IMR-90 (cell line): ENCODE results near the gene MEIS1. TPM values are rescaled to one million over a fixed set of nuclear protein-coding genes. Genes with fewer than 3 reads are reported as not detected.
A peak's percentile ranks its signal among the peaks of the same experiment; 100 is the strongest.

ENCODE experiments used
- ATAC-seq: fragments of 200-7000 bp; cut with Tn5 transposase; 2 replicates; pipeline ENCODE4 v1.9.1; 2020; ENCODE audit warnings: low read depth, mild to moderate bottlenecking, moderate library complexity
- BruUV-seq: library from RNA; stranded (reverse); fragments of 400-500 nt; replicated peaks from 2 replicates; lab custom pipeline; 2021; lab: Mats Ljungman, UMichigan
- CTCF ChIA-PET: fragments of 300-600 bp; formaldehyde crosslinking; extraction: SDS; loops from one replicate; lab custom pipeline; 2021; ENCODE audit warnings: antibody characterized with exemption; lab: Yijun Ruan, JAX
- POLR2A ChIA-PET: fragments of 300-600 bp; sonication (Branson Sonifier 250); formaldehyde crosslinking; loops from one replicate; lab custom pipeline; 2022; ENCODE audit warnings: antibody characterized with exemption; ENCODE audit not compliant: unreplicated experiment; lab: Charles Lee
- DNase-seq: peaks from one replicate; pipeline ENCODE4 v3.0.0; 2013
- H2AFZ ChIP-seq: replicated peaks from 2 replicates; pipeline ENCODE3; 2013; ENCODE audit warnings: low read length, mild to moderate bottlenecking; ENCODE audit not compliant: poor library complexity
- H2AK5ac ChIP-seq: 2 replicates; pipeline ENCODE4 v1.6.1; 2013; ENCODE audit warnings: low read depth, low read length, inconsistent platforms
- H2AK9ac ChIP-seq: replicated peaks from 2 replicates; pipeline ENCODE3; 2013; ENCODE audit warnings: mild to moderate bottlenecking, low read depth, low read length, moderate library complexity; ENCODE audit not compliant: poor library complexity
- H2BK120ac ChIP-seq: 2 replicates; pipeline ENCODE4 v1.6.1; 2013; ENCODE audit warnings: low read depth, low read length, inconsistent platforms
- H2BK15ac ChIP-seq: 3 replicates; pipeline ENCODE4 v1.6.1; 2013; ENCODE audit warnings: low read depth, low read length, inconsistent platforms
- H2BK20ac ChIP-seq: 2 replicates; pipeline ENCODE4 v1.6.1; 2013; ENCODE audit warnings: low read depth, mild to moderate bottlenecking, inconsistent platforms, low read length, moderate library complexity
- H2BK5ac ChIP-seq: 2 replicates; pipeline ENCODE4 v1.6.1; 2013; ENCODE audit warnings: mild to moderate bottlenecking, low read depth, low read length, inconsistent platforms; ENCODE audit not compliant: poor library complexity, severe bottlenecking
- H3K14ac ChIP-seq: replicated peaks from 2 replicates; pipeline ENCODE4 v1.6.1; 2013; ENCODE audit warnings: low read depth, low read length, inconsistent platforms
- H3K18ac ChIP-seq: 2 replicates; pipeline ENCODE4 v1.6.1; 2013; ENCODE audit warnings: low read depth, low read length, control low read depth
- H3K23ac ChIP-seq: 2 replicates; pipeline ENCODE4 v1.6.1; 2013; ENCODE audit warnings: low read depth, low read length, inconsistent platforms
- H3K27ac ChIP-seq: 2 replicates; pipeline ENCODE4 v1.5.1; 2013; ENCODE audit warnings: mild to moderate bottlenecking, control low read depth, low read length; ENCODE audit not compliant: insufficient read depth
- H3K27me3 ChIP-seq: 2 replicates; pipeline ENCODE4 v1.6.1; 2013; ENCODE audit warnings: low read length; ENCODE audit not compliant: control insufficient read depth, insufficient read depth
- H3K36me3 ChIP-seq: 2 replicates; pipeline ENCODE4 v1.6.1; 2013; ENCODE audit warnings: low read length, mixed read lengths; ENCODE audit not compliant: control insufficient read depth, insufficient read depth
- H3K4ac ChIP-seq: 2 replicates; pipeline ENCODE4 v1.6.1; 2013; ENCODE audit warnings: low read depth, low read length, inconsistent platforms
- H3K4me1 ChIP-seq: 2 replicates; pipeline ENCODE4 v1.6.1; 2013; ENCODE audit warnings: low read length, mixed read lengths; ENCODE audit not compliant: control insufficient read depth, insufficient read depth
- H3K4me2 ChIP-seq: 2 replicates; pipeline ENCODE4 v1.6.1; 2013; ENCODE audit warnings: low read depth, mild to moderate bottlenecking, control low read depth, low read length, moderate library complexity
- H3K4me3 ChIP-seq: 2 replicates; pipeline ENCODE4 v1.5.1; 2013; ENCODE audit warnings: low read depth, mild to moderate bottlenecking, control low read depth, low read length, moderate library complexity; ENCODE audit not compliant: insufficient read depth
- H3K56ac ChIP-seq: 2 replicates; pipeline ENCODE4 v1.6.1; 2013; ENCODE audit warnings: low read length, inconsistent platforms; ENCODE audit not compliant: insufficient read depth; ENCODE audit errors: extremely low read depth
- H3K79me1 ChIP-seq, 2 experiments: 2 replicates each; pipeline ENCODE4 v1.6.1; 2013; ENCODE audit warnings: low read length in 2 of 2, inconsistent platforms in 1 of 2, low read depth in 1 of 2
- H3K9ac ChIP-seq: 2 replicates; pipeline ENCODE4 v1.6.1; 2013; ENCODE audit warnings: low read depth, low read length, control low read depth
- H3K9me1 ChIP-seq: 2 replicates; pipeline ENCODE4 v1.6.1; 2013; ENCODE audit warnings: low read length, inconsistent platforms; ENCODE audit not compliant: insufficient read depth
- H3K9me3 ChIP-seq: 2 replicates; pipeline ENCODE4 v1.6.1; 2013; ENCODE audit warnings: low read length; ENCODE audit not compliant: control insufficient read depth, insufficient read depth
- H4K20me1 ChIP-seq: 2 replicates; pipeline ENCODE4 v1.6.1; 2013; ENCODE audit warnings: low read length, inconsistent platforms; ENCODE audit not compliant: insufficient read depth
- H4K5ac ChIP-seq: 2 replicates; pipeline ENCODE4 v1.6.1; 2013; ENCODE audit warnings: mild to moderate bottlenecking, low read depth, low read length, control low read depth
- H4K8ac ChIP-seq, 2 experiments: 2 replicates each; pipeline ENCODE4 v1.6.1; 2013; ENCODE audit warnings: low read depth in 2 of 2, low read length in 2 of 2, control low read depth in 1 of 2, inconsistent platforms in 1 of 2
- H4K91ac ChIP-seq: 2 replicates; pipeline ENCODE4 v1.6.1; 2013; ENCODE audit warnings: low read depth, low read length, inconsistent platforms; ENCODE audit not compliant: insufficient read depth
- BHLHE40 ChIP-seq: fragments of 150-350 bp; IDR thresholded peaks from 2 replicates; pipeline ENCODE4 v1.6.1; 2016; ENCODE audit warnings: mild to moderate bottlenecking, low read depth, low read length
- CTCF ChIP-seq: conservative IDR thresholded peaks from 2 replicates; pipeline ENCODE4 v1.5.1; 2012; ENCODE audit warnings: mild to moderate bottlenecking, low read depth, low read length, improper control_type of control experiment
- ELK1 ChIP-seq: fragments of 150-350 bp; IDR thresholded peaks from 2 replicates; pipeline ENCODE4 v1.6.1; 2016; ENCODE audit warnings: low read depth, mild to moderate bottlenecking, low read length, moderate library complexity, borderline replicate concordance
- FOS ChIP-seq: fragments of 150-350 bp; IDR thresholded peaks from 2 replicates; pipeline ENCODE4 v1.6.1; 2016; ENCODE audit warnings: low read depth, low read length
- POLR2A ChIP-seq: IDR thresholded peaks from 2 replicates; pipeline ENCODE4 v1.6.1; 2012; ENCODE audit warnings: mild to moderate bottlenecking, low read depth, low read length
- RFX5 ChIP-seq: IDR thresholded peaks from 2 replicates; pipeline ENCODE4 v1.8.0; 2012; ENCODE audit warnings: low read depth, mild to moderate bottlenecking, low read length, moderate library complexity
- SMC3 ChIP-seq: fragments of 150-350 bp; IDR thresholded peaks from 2 replicates; pipeline ENCODE4 v1.6.1; 2016; ENCODE audit warnings: low read depth, mild to moderate bottlenecking, antibody characterized with exemption, low read length, moderate library complexity
- WGBS, 2 experiments: methylation state at CpG; one replicate each; pipeline versions ENCODE4 v1.1.5 to v1.1.7; 2013; ENCODE audit warnings: missing lambda C conversion rate in 2 of 2; ENCODE audit not compliant: insufficient read length in 1 of 2; ENCODE audit errors: extremely low coverage in 2 of 2; 5-methylcytosine and 5-hydroxymethylcytosine counted together
- dilution Hi-C: fragments of 300-500 bp; cut with HindIII; formaldehyde crosslinking; loops from one replicate; pipeline ENCODE4 v1.14.3; 2018; ENCODE audit warnings: low sequenced_read_pairs; ENCODE audit not compliant: unreplicated experiment
- in situ Hi-C: fragments of 300-500 bp; cut with MboI; formaldehyde crosslinking; loops from 3 replicates; pipeline ENCODE4 v1.14.3; 2019; ENCODE audit warnings: low sequenced_read_pairs, inconsistent platforms, mixed read lengths
- intact Hi-C: fragments of 100-400 bp; cut with micrococcal nuclease; formaldehyde crosslinking; loops from 2 replicates; pipeline ENCODE4 v1.10.0; 2022
- polyA plus RNA-seq, 3 experiments: library from polyadenylated mRNA; depleted of rRNA; stranded (reverse); fragments of >200 nt; gene quantifications; 2 replicates each; pipeline ENCODE4 v1.2.3, GENCODE V29; 2012; ENCODE audit warnings: low replicate concordance in 1 of 3
- total RNA-seq: library from RNA; depleted of rRNA; stranded (reverse); fragments of >200 nt; gene quantifications from 2 replicates; pipeline ENCODE4 v1.2.3, GENCODE V29; 2012

Gene MEIS1
- total and polyA plus RNA-seq, 2 of the 4 experiments (the other 2 are of a cell fraction), result 54.4 to 157 TPM

- intact Hi-C loops, result no loop called here
- no peak overlapping the region for H3K4ac ChIP-seq
- no peak overlapping the region for H3K4me3 ChIP-seq
- no peak overlapping the region for H3K18ac ChIP-seq
- no peaks in the 10 kb centered on the region for H3K27me3 ChIP-seq
- no peak for DNase-seq
- ChIA-PET CTCF (interaction anchor here (0.7 kb wide), 1 partner anchor 142 kb away, joined by 3 read pairs; no protein-coding TSS in a partner anchor), POLR2A (no interaction called here)
- 0 out of 4 replicates have a peak overlapping the region, but pooled peaks of 1 of the 2 experiments have one; percentile 19 for H4K8ac ChIP-seq
- WGBS, 2 experiments, result no CpG with 5 or more reads among the region's 2 CpGs
- no peaks in the 10 kb centered on the region for H3K9me3 ChIP-seq
- H3K4me2 ChIP-seq, result no peak overlapping the region
- H2AFZ ChIP-seq, result no peak overlapping the region
- H4K91ac ChIP-seq, result no peak overlapping the region
- H3K36me3 ChIP-seq, result peaks cover 27% of the 10 kb centered on the region
- H2BK15ac ChIP-seq, result no peak overlapping the region
- H4K5ac ChIP-seq, result no peak overlapping the region
- peaks cover 9% of the 10 kb centered on the region for H3K9me1 ChIP-seq
- peaks cover 31% of the 10 kb centered on the region for H3K4me1 ChIP-seq
- no peak overlapping the region for H2BK120ac ChIP-seq
- no peak overlapping the region for H2BK20ac ChIP-seq
- H3K23ac ChIP-seq, result no peak overlapping the region
- no peak for ATAC-seq
- H2AK9ac ChIP-seq, result no peak overlapping the region
- H2AK5ac ChIP-seq, result no peak overlapping the region
- TF ChIP-seq SMC3 (no peak), RFX5 (no peak), BHLHE40 (no peak), CTCF (no peak), FOS (no peak), ELK1 (no peak), POLR2A (no peak)
- H3K9ac ChIP-seq, result no peak overlapping the region
- H4K20me1 ChIP-seq, result peaks cover 37% of the 10 kb centered on the region; the same call in 1 of the 2 replicates
- no peak overlapping the region for H3K27ac ChIP-seq
- peaks cover 20 to 70% of the 10 kb centered on the region in 2 experiments; a peak in 3 of 4 replicates for H3K79me1 ChIP-seq
- BruUV-seq, result no TSS peak
- no peak overlapping the region for H3K56ac ChIP-seq
- dilution Hi-C loops, result no loop called here
- in situ Hi-C loops, result no loop called here
- H2BK5ac ChIP-seq, result peak overlapping the region; percentile 21
- H3K14ac ChIP-seq, result 0 out of 2 replicates have a peak overlapping the region, but pooled peaks have one; percentile 44
These were observed 132.8 kb downstream of the MEIS1 start for GRCh38 chr2:66567729-66568128.
